OCI-LY7 (cell line): ENCODE measurements around the gene IFNL3. TPM values are rescaled to one million over a fixed set of nuclear protein-coding genes. Genes with fewer than 3 reads are reported as not detected.

Experiments
- BruUV-seq: library from RNA; stranded (reverse); fragments of 400-500 nt; replicated peaks from 2 replicates; lab custom pipeline; 2021; lab: Mats Ljungman, UMichigan
- CTCF ChIA-PET: fragments of 300-600 bp; sonication (Branson Sonifier 250); formaldehyde crosslinking; loops from one replicate; lab custom pipeline; 2022; ENCODE audit warnings: antibody characterized with exemption; ENCODE audit not compliant: unreplicated experiment; lab: Charles Lee
- POLR2A ChIA-PET: fragments of 300-600 bp; sonication (Branson Sonifier 250); formaldehyde crosslinking; loops from one replicate; lab custom pipeline; 2022; ENCODE audit warnings: antibody characterized with exemption; lab: Charles Lee
- DNase-seq: peaks from one replicate; pipeline ENCODE4 v3.0.0-alpha.2; 2015; ENCODE audit warnings: low spot score
- H2AFZ ChIP-seq: fragments of 200-600 bp; sonication (generic), shearing (Covaris generic); 2 replicates; pipeline ENCODE4 v1.6.1; 2014; ENCODE audit warnings: mild to moderate bottlenecking, antibody characterized with exemption, low read length, moderate library complexity
- H3K27ac ChIP-seq: fragments of 200-600 bp; sonication (generic); 2 replicates; pipeline ENCODE4 v1.5.1; 2014; ENCODE audit warnings: mixed run types, low read depth, mild to moderate bottlenecking, moderate library complexity, low read length, inconsistent platforms; ENCODE audit not compliant: poor library complexity, severe bottlenecking
- H3K36me3 ChIP-seq: fragments of 200-600 bp; sonication (generic); 2 replicates; pipeline ENCODE4 v1.6.1; 2014; ENCODE audit warnings: mild to moderate bottlenecking, antibody characterized with exemption, low read length, moderate library complexity, mixed read lengths; ENCODE audit not compliant: insufficient read depth
- H3K4me1 ChIP-seq: fragments of 200-600 bp; sonication (generic); 2 replicates; pipeline ENCODE4 v1.5.1; 2014; ENCODE audit warnings: mild to moderate bottlenecking, low read length; ENCODE audit not compliant: insufficient read depth, poor library complexity, severe bottlenecking
- H3K4me2 ChIP-seq: fragments of 200-600 bp; sonication (generic); 2 replicates; pipeline ENCODE4 v1.6.1; 2014; ENCODE audit warnings: mild to moderate bottlenecking, low read length
- H3K4me3 ChIP-seq: fragments of 200-600 bp; sonication (generic); 2 replicates; pipeline ENCODE4 v1.5.1; 2014; ENCODE audit warnings: mild to moderate bottlenecking, low read depth, low read length; ENCODE audit not compliant: poor library complexity, severe bottlenecking
- H3K79me2 ChIP-seq: fragments of 200-600 bp; sonication (generic); 2 replicates; pipeline ENCODE4 v1.6.1; 2016; ENCODE audit warnings: low read depth, mild to moderate bottlenecking, low read length, moderate library complexity, mixed read lengths; ENCODE audit not compliant: insufficient read depth
- H3K9me2 ChIP-seq: fragments of 200-600 bp; sonication (generic); 2 replicates; pipeline ENCODE4 v1.6.1; 2016; ENCODE audit warnings: mild to moderate bottlenecking, low read length, mixed read lengths; ENCODE audit not compliant: insufficient read depth
- H3K9me3 ChIP-seq: fragments of 200-600 bp; sonication (generic); 2 replicates; pipeline ENCODE4 v1.6.1; 2014; ENCODE audit warnings: mild to moderate bottlenecking, mixed run types, low read length, mixed read lengths
- H4K20me1 ChIP-seq: fragments of 200-600 bp; sonication (generic); 2 replicates; pipeline ENCODE4 v1.6.1; 2014; ENCODE audit warnings: mild to moderate bottlenecking, antibody characterized with exemption, low read length, moderate library complexity, mixed read lengths; ENCODE audit not compliant: insufficient read depth
- CTCF ChIP-seq: fragments of 200-600 bp; sonication (generic); conservative IDR thresholded peaks from 2 replicates; pipeline ENCODE4 v1.5.1; 2014; ENCODE audit warnings: mild to moderate bottlenecking, antibody characterized with exemption, low read length, moderate library complexity, mixed read lengths
- EZH2phosphoT487 ChIP-seq: fragments of 200-600 bp; sonication (generic); IDR thresholded peaks from 2 replicates; pipeline ENCODE4 v1.6.1; 2018; ENCODE audit warnings: low read depth, borderline replicate concordance, mild to moderate bottlenecking, mixed run types, antibody characterized with exemption, low read length, moderate library complexity, mixed read lengths
- intact Hi-C: fragments of 100-400 bp; cut with micrococcal nuclease; formaldehyde crosslinking; loops from one replicate; pipeline ENCODE4 v1.10.0; 2022; ENCODE audit not compliant: unreplicated experiment
- total RNA-seq, 2 experiments: library from RNA; depleted of rRNA in 1 of 2; stranded (reverse); fragments of >200 nt in 1 of 2; shearing (Covaris generic) in 1 of 2; gene quantifications; 2 replicates each; pipeline ENCODE4 v1.2.3, GENCODE V29; 2014 to 2022

IFNL3 gene
- total RNA-seq, 2 experiments from 2014 or later = not detected

- CTCF ChIA-PET = no interaction called here
- intact Hi-C loops = no loop called here
- no TSS peak for BruUV-seq
Measured at GRCh38 chr19:39194832-39195542, 49.8 kb downstream of the IFNL3 start.

GRCh38 chr19:39193803-39194202 is 51.0 kb downstream of the IFNL3 start:
- Histone ChIP-seq H2AFZ (no peak overlapping the region), H3K4me1 (no peaks in the 10 kb centered on the region), H3K27ac (no peak overlapping the region), H3K4me3 (no peak overlapping the region), H3K4me2 (no peak overlapping the region), H3K36me3 (no peaks in the 10 kb centered on the region), H3K9me2 (no peaks in the 10 kb centered on the region), H4K20me1 (no peaks in the 10 kb centered on the region), H3K9me3 (no peaks in the 10 kb centered on the region), H3K79me2 (no peaks in the 10 kb centered on the region)
- TF ChIP-seq CTCF (no peak), EZH2phosphoT487 (no peak)
- CTCF ChIA-PET = no interaction called here
- POLR2A ChIA-PET = no interaction called here
- no TSS peak for BruUV-seq
- no peak for DNase-seq
- intact Hi-C loops = no loop called here

More at GRCh38 chr19:39194832-39195542, 49.8 kb downstream of the IFNL3 start:
- Histone ChIP-seq H3K4me2 (no peak overlapping the region), H2AFZ (no peak overlapping the region), H3K4me3 (no peak overlapping the region), H3K27ac (no peak overlapping the region), H3K9me3 (no peaks in the 10 kb centered on the region), H3K9me2 (no peaks in the 10 kb centered on the region), H4K20me1 (no peaks in the 10 kb centered on the region), H3K36me3 (no peaks in the 10 kb centered on the region), H3K4me1 (no peaks in the 10 kb centered on the region), H3K79me2 (no peaks in the 10 kb centered on the region)
- no peak for TF ChIP-seq EZH2phosphoT487
- TF ChIP-seq CTCF = no peak
- no peak for DNase-seq
- POLR2A ChIA-PET = no interaction called here

Other genes with a start within 250 kb of the IFNL3 start
- 1.0 TPM in 1 of 2 replicates, not detected in the other for gene FBXO27, start 212.5 kb downstream of the IFNL3 start, total RNA-seq (2014; rRNA removed; shearing (Covaris generic))
- 9.6 and 10.5 TPM in 2 replicates for gene FBXO27, start 212.5 kb downstream of the IFNL3 start, total RNA-seq (2022)
- gene ACP7, start 160.6 kb downstream of the IFNL3 start, total RNA-seq (2014; rRNA removed; shearing (Covaris generic)) = not detected in 2 replicates
- not detected in 2 replicates for gene ACP7, start 160.6 kb downstream of the IFNL3 start, total RNA-seq (2022)
- gene PAK4, start 119.2 kb downstream of the IFNL3 start, total RNA-seq (2014; rRNA removed; shearing (Covaris generic)) = 7.8 and 8.1 TPM in 2 replicates
- 26.7 and 34.8 TPM in 2 replicates for gene PAK4, start 119.2 kb downstream of the IFNL3 start, total RNA-seq (2022)
- gene NCCRP1, start 48.0 kb downstream of the IFNL3 start, total RNA-seq (2014; rRNA removed; shearing (Covaris generic)) = not detected in 2 replicates
- gene NCCRP1, start 48.0 kb downstream of the IFNL3 start, total RNA-seq (2022) = not detected in 2 replicates
- not detected in 2 replicates for gene SYCN, start 40.7 kb downstream of the IFNL3 start, total RNA-seq (2014; rRNA removed; shearing (Covaris generic))
- gene SYCN, start 40.7 kb downstream of the IFNL3 start, total RNA-seq (2022) = not detected in 2 replicates
- not detected in 2 replicates for gene IFNL4, start 3.9 kb upstream of the IFNL3 start, total RNA-seq (2014; rRNA removed; shearing (Covaris generic))
- not detected in 2 replicates for gene IFNL4, start 3.9 kb upstream of the IFNL3 start, total RNA-seq (2022)
- not detected in 2 replicates for gene IFNL2, start 23.4 kb upstream of the IFNL3 start, total RNA-seq (2014; rRNA removed; shearing (Covaris generic))
- not detected in 2 replicates for gene IFNL2, start 23.4 kb upstream of the IFNL3 start, total RNA-seq (2022)
- gene IFNL1, start 51.4 kb upstream of the IFNL3 start, total RNA-seq (2014; rRNA removed; shearing (Covaris generic)) = not detected in 2 replicates
- not detected in 2 replicates for gene IFNL1, start 51.4 kb upstream of the IFNL3 start, total RNA-seq (2022)
- gene LRFN1, start 75.9 kb upstream of the IFNL3 start, total RNA-seq (2014; rRNA removed; shearing (Covaris generic)) = 1.2 and 2.0 TPM in 2 replicates
- gene LRFN1, start 75.9 kb upstream of the IFNL3 start, total RNA-seq (2022) = 2.8 and 3.6 TPM in 2 replicates
- 135 and 183 TPM in 2 replicates for gene GMFG, start 91.0 kb upstream of the IFNL3 start, total RNA-seq (2014; rRNA removed; shearing (Covaris generic))
- gene GMFG, start 91.0 kb upstream of the IFNL3 start, total RNA-seq (2022) = 230 and 314 TPM in 2 replicates
- 46.2 and 59.4 TPM in 2 replicates for gene SAMD4B, start 97.4 kb upstream of the IFNL3 start, total RNA-seq (2014; rRNA removed; shearing (Covaris generic))
- 60.0 and 68.8 TPM in 2 replicates for gene SAMD4B, start 97.4 kb upstream of the IFNL3 start, total RNA-seq (2022)
- gene PAF1, start 146.1 kb upstream of the IFNL3 start, total RNA-seq (2014; rRNA removed; shearing (Covaris generic)) = 33.1 and 35.4 TPM in 2 replicates
- 45.9 and 46.8 TPM in 2 replicates for gene PAF1, start 146.1 kb upstream of the IFNL3 start, total RNA-seq (2022)
- gene MED29, start 146.4 kb upstream of the IFNL3 start, total RNA-seq (2014; rRNA removed; shearing (Covaris generic)) = 15.7 and 28.3 TPM in 2 replicates
- 31.2 and 31.3 TPM in 2 replicates for gene MED29, start 146.4 kb upstream of the IFNL3 start, total RNA-seq (2022)
- gene ZFP36, start 161.8 kb upstream of the IFNL3 start, total RNA-seq (2014; rRNA removed; shearing (Covaris generic)) = 19.4 and 21.8 TPM in 2 replicates
- 55.9 and 57.2 TPM in 2 replicates for gene ZFP36, start 161.8 kb upstream of the IFNL3 start, total RNA-seq (2022)
- 28.3 and 30.4 TPM in 2 replicates for gene PLEKHG2, start 167.7 kb upstream of the IFNL3 start, total RNA-seq (2014; rRNA removed; shearing (Covaris generic))
- gene PLEKHG2, start 167.7 kb upstream of the IFNL3 start, total RNA-seq (2022) = 65.9 and 68.2 TPM in 2 replicates
- gene RPS16, start 190.9 kb upstream of the IFNL3 start, total RNA-seq (2014; rRNA removed; shearing (Covaris generic)) = 538 and 634 TPM in 2 replicates
- gene RPS16, start 190.9 kb upstream of the IFNL3 start, total RNA-seq (2022) = 3,661 and 4,044 TPM in 2 replicates
- gene SUPT5H, start 200.6 kb upstream of the IFNL3 start, total RNA-seq (2014; rRNA removed; shearing (Covaris generic)) = 70.1 and 74.6 TPM in 2 replicates
- 168 and 175 TPM in 2 replicates for gene SUPT5H, start 200.6 kb upstream of the IFNL3 start, total RNA-seq (2022)
- gene TIMM50, start 235.8 kb upstream of the IFNL3 start, total RNA-seq (2014; rRNA removed; shearing (Covaris generic)) = 98.1 and 116 TPM in 2 replicates
- 91.1 and 93.2 TPM in 2 replicates for gene TIMM50, start 235.8 kb upstream of the IFNL3 start, total RNA-seq (2022)